PC-9 (cell line): ENCODE results near the gene TMEM163. TPM values are rescaled to one million over a fixed set of nuclear protein-coding genes. Genes with fewer than 3 reads are reported as not detected.

Source experiments
- BruUV-seq: library from RNA; stranded (reverse); fragments of 400-500 nt; replicated peaks from 2 replicates; lab custom pipeline; 2021; lab: Mats Ljungman, UMichigan
- CTCF ChIA-PET: fragments of 300-600 bp; sonication (Branson Sonifier 250); formaldehyde crosslinking; loops from one replicate; lab custom pipeline; 2022; ENCODE audit warnings: antibody characterized with exemption; lab: Charles Lee
- POLR2A ChIA-PET: fragments of 300-600 bp; sonication (Branson Sonifier 250); formaldehyde crosslinking; loops from one replicate; lab custom pipeline; 2022; ENCODE audit warnings: antibody characterized with exemption; ENCODE audit not compliant: unreplicated experiment; lab: Charles Lee
- DNase-seq, 2 experiments: peaks; one replicate each; pipeline versions ENCODE4 v3.0.0 to v3.0.0-alpha.2; 2015 to 2022; ENCODE audit warnings: mixed read lengths in 1 of 2
- H2AFZ ChIP-seq: fragments of 200-600 bp; sonication (generic); 2 replicates; pipeline ENCODE4 v1.8.1; 2017; ENCODE audit warnings: antibody characterized with exemption
- H3F3A ChIP-seq: fragments of 200-600 bp; sonication (generic); 2 replicates; pipeline ENCODE4 v1.8.1; 2017; ENCODE audit warnings: antibody characterized with exemption, mild to moderate bottlenecking, low read depth; ENCODE audit not compliant: insufficient read depth
- H3K27ac ChIP-seq: fragments of 200-600 bp; sonication (generic); 2 replicates; pipeline ENCODE4 v1.6.1; 2016; ENCODE audit warnings: mixed run types
- H3K27me3 ChIP-seq: fragments of 200-600 bp; sonication (generic); 2 replicates; pipeline ENCODE4 v1.6.1; 2016; ENCODE audit warnings: low read depth, mixed run types; ENCODE audit not compliant: insufficient read depth
- H3K36me3 ChIP-seq: fragments of 200-600 bp; sonication (generic); 2 replicates; pipeline ENCODE4 v1.6.1; 2016; ENCODE audit warnings: low read depth, mixed run types
- H3K4me1 ChIP-seq: fragments of 200-600 bp; sonication (generic); replicated peaks from 2 replicates; pipeline ENCODE4 v1.6.1; 2016; ENCODE audit warnings: mixed run types; ENCODE audit not compliant: insufficient read depth
- H3K4me2 ChIP-seq: fragments of 200-600 bp; sonication (generic); 2 replicates; pipeline ENCODE4 v1.6.1; 2017; ENCODE audit warnings: mixed run types
- H3K4me3 ChIP-seq: fragments of 200-600 bp; sonication (generic); 2 replicates; pipeline ENCODE4 v1.6.1; 2016; ENCODE audit warnings: mixed run types
- H3K79me2 ChIP-seq: fragments of 200-600 bp; sonication (generic); 2 replicates; pipeline ENCODE4 v1.6.1; 2017; ENCODE audit warnings: low read depth, mixed run types
- H3K9me2 ChIP-seq: fragments of 200-600 bp; sonication (generic); 2 replicates; pipeline ENCODE4 v1.8.1; 2017; ENCODE audit warnings: mild to moderate bottlenecking; ENCODE audit not compliant: insufficient read depth
- H3K9me3 ChIP-seq: fragments of 200-600 bp; sonication (generic); 2 replicates; pipeline ENCODE4 v1.8.1; 2016; ENCODE audit warnings: low read depth; ENCODE audit not compliant: insufficient read depth
- H4K20me1 ChIP-seq: fragments of 200-600 bp; sonication (generic); 2 replicates; pipeline ENCODE4 v1.8.1; 2017; ENCODE audit not compliant: insufficient read depth
- EZH2 ChIP-seq: fragments of 200-600 bp; sonication (generic); IDR thresholded peaks from 2 replicates; pipeline ENCODE4 v1.8.0; 2017; ENCODE audit warnings: antibody characterized with exemption, low read depth
- intact Hi-C: fragments of 100-400 bp; cut with micrococcal nuclease; formaldehyde crosslinking; loops from one replicate; pipeline ENCODE4 v1.10.0; 2022; ENCODE audit not compliant: unreplicated experiment
- total RNA-seq: library from RNA; stranded (reverse); gene quantifications from 2 replicates; pipeline ENCODE4 v1.2.3, GENCODE V29; 2021
- TF ChIP-seq, protein P1 (sequence below): fragments of 200-600 bp; sonication (generic); conservative IDR thresholded peaks from 2 replicates; pipeline ENCODE4 v1.6.1; 2017; ENCODE audit warnings: mixed run types, antibody characterized with exemption, mild to moderate bottlenecking, moderate library complexity

The TMEM163 gene
- total RNA-seq, 1 experiment from 2014 or later, result 1.4 TPM

GRCh38 chr2:134549104-134549503 lies 169.7 kb downstream of the TMEM163 start:
- CTCF ChIA-PET, result no interaction called here
- no peak for DNase-seq
- POLR2A ChIA-PET, result no interaction called here

DNA sequence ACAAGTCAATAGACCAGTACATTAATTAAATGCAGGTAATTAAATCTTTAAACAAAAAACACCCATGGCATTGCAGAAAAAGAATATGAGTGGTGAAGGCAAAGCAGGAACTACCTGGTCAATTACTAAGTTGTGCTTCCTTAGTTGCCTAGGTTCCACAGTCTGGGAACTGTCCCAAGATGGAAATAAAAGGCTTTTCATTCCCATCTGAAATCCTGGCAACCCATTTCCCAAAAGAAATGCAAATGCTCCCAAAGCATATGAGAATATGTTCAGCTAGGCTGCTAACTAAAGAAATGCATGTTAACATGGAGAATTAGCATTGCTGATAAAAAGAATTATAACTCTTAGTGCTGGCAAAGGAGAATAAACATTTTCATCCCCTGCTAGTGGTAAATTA lies 177.8 kb downstream of the TMEM163 start:
- Histone ChIP-seq H3K4me2 (no peak overlapping the region), H3K79me2 (no peaks in the 10 kb centered on the region), H3K9me2 (no peaks in the 10 kb centered on the region), H3K27ac (no peak overlapping the region), H3K36me3 (no peaks in the 10 kb centered on the region), H3K27me3 (no peaks in the 10 kb centered on the region), H3F3A (no peaks in the 10 kb centered on the region), H3K4me1 (0 out of 2 replicates have a peak, but pooled peaks cover 6% of the 10 kb centered on the region), H3K4me3 (no peak overlapping the region), H3K9me3 (no peaks in the 10 kb centered on the region), H2AFZ (no peak overlapping the region), H4K20me1 (no peaks in the 10 kb centered on the region)
- intact Hi-C loops, result no loop called here
- POLR2A ChIA-PET, result interaction anchor here (0.6 kb wide), 1 partner anchor 156 kb away, joined by 3 read pairs; no protein-coding TSS in a partner anchor
- CTCF ChIA-PET, result no interaction called here
- TF ChIP-seq, protein P1, sequence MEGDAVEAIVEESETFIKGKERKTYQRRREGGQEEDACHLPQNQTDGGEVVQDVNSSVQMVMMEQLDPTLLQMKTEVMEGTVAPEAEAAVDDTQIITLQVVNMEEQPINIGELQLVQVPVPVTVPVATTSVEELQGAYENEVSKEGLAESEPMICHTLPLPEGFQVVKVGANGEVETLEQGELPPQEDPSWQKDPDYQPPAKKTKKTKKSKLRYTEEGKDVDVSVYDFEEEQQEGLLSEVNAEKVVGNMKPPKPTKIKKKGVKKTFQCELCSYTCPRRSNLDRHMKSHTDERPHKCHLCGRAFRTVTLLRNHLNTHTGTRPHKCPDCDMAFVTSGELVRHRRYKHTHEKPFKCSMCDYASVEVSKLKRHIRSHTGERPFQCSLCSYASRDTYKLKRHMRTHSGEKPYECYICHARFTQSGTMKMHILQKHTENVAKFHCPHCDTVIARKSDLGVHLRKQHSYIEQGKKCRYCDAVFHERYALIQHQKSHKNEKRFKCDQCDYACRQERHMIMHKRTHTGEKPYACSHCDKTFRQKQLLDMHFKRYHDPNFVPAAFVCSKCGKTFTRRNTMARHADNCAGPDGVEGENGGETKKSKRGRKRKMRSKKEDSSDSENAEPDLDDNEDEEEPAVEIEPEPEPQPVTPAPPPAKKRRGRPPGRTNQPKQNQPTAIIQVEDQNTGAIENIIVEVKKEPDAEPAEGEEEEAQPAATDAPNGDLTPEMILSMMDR, result no peak
- TF ChIP-seq EZH2, result no peak
- no peak for DNase-seq
- BruUV-seq, result no TSS peak

More at GRCh38 chr2:134549104-134549503, 169.7 kb downstream of the TMEM163 start:
- Histone ChIP-seq H3K27me3 (no peaks in the 10 kb centered on the region), H3K4me3 (no peak overlapping the region), H3K27ac (no peak overlapping the region), H3K79me2 (no peaks in the 10 kb centered on the region), H3K36me3 (no peaks in the 10 kb centered on the region), H4K20me1 (no peaks in the 10 kb centered on the region), H2AFZ (no peak overlapping the region), H3F3A (no peaks in the 10 kb centered on the region), H3K9me2 (no peaks in the 10 kb centered on the region), H3K9me3 (no peaks in the 10 kb centered on the region), H3K4me2 (no peak overlapping the region), H3K4me1 (0 out of 2 replicates have a peak, but pooled peaks cover 6% of the 10 kb centered on the region)
- BruUV-seq, result no TSS peak
- intact Hi-C loops, result no loop called here
- TF ChIP-seq EZH2, result no peak
- TF ChIP-seq, protein P1, result no peak

DNA sequence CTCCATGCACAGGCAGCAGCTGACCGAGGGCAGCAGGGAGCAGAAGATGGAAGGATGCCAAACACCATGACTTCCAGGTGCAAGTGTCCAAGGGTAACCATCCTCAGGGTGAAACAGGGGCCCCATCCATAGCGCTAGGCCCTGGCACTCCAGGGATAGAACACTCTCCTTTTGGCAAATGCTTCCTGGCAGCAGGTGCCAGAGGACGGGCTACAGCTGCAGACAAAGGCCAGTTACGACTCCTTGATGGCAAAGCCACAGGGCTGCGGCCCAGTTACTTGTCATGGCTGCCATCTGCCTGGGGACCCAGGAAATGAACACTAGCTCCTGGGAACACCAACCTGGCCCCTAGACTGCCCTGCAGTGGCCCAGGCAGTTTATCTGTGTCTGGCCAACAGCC lies 178.8 kb downstream of the TMEM163 start:
- Histone ChIP-seq H3K4me2 (no peak overlapping the region), H3K4me3 (no peak overlapping the region), H3K9me3 (no peaks in the 10 kb centered on the region), H3K27me3 (no peaks in the 10 kb centered on the region), H3K4me1 (no peaks in the 10 kb centered on the region), H3F3A (no peaks in the 10 kb centered on the region), H3K27ac (no peak overlapping the region), H3K36me3 (no peaks in the 10 kb centered on the region), H2AFZ (no peak overlapping the region), H3K79me2 (no peaks in the 10 kb centered on the region), H4K20me1 (no peaks in the 10 kb centered on the region), H3K9me2 (no peaks in the 10 kb centered on the region)
- ChIA-PET CTCF (no interaction called here), POLR2A (no interaction called here)
- TF ChIP-seq, protein P1, result no peak
- TF ChIP-seq EZH2, result no peak
- no peak for DNase-seq
- intact Hi-C loops, result no loop called here
- no TSS peak for BruUV-seq
